Calu3 (cell line): Measurements from ENCODE around the gene FXYD6. TPM values are rescaled to one million over a fixed set of nuclear protein-coding genes. Genes with fewer than 3 reads are reported as not detected.
A peak's percentile ranks its signal among the peaks of the same experiment; 100 is the strongest.

Experiments
- BruUV-seq: library from RNA; stranded (reverse); fragments of 400-500 nt; replicated peaks from 2 replicates; lab custom pipeline; 2021; lab: Mats Ljungman, UMichigan
- CTCF ChIA-PET: fragments of 300-600 bp; sonication (Branson Sonifier 250); formaldehyde crosslinking; loops from one replicate; lab custom pipeline; 2022; ENCODE audit warnings: antibody characterized with exemption; lab: Charles Lee
- DNase-seq: peaks from one replicate; pipeline ENCODE4 v3.0.0; 2022
- H3K27ac Mint-ChIP-seq: one replicate; pipeline ENCODE4 v1.8.0; 2022; ENCODE audit warnings: mixed read lengths; ENCODE audit not compliant: unreplicated experiment
- H3K27me3 Mint-ChIP-seq: one replicate; pipeline ENCODE4 v1.8.0; 2022; ENCODE audit warnings: mixed read lengths; ENCODE audit not compliant: unreplicated experiment
- H3K36me3 Mint-ChIP-seq: one replicate; pipeline ENCODE4 v1.8.0; 2022; ENCODE audit warnings: mild to moderate bottlenecking, moderate library complexity, mixed read lengths; ENCODE audit not compliant: insufficient read depth, unreplicated experiment
- H3K4me1 Mint-ChIP-seq: one replicate; pipeline ENCODE4 v1.8.0; 2022; ENCODE audit warnings: mild to moderate bottlenecking, low read depth, mixed read lengths; ENCODE audit not compliant: unreplicated experiment
- H3K4me3 Mint-ChIP-seq: one replicate; pipeline ENCODE4 v1.8.0; 2022; ENCODE audit warnings: mild to moderate bottlenecking, low read depth, moderate library complexity, mixed read lengths; ENCODE audit not compliant: unreplicated experiment
- H3K9me3 Mint-ChIP-seq: one replicate; pipeline ENCODE4 v1.8.0; 2022; ENCODE audit warnings: low read depth, mixed read lengths; ENCODE audit not compliant: unreplicated experiment
- intact Hi-C: fragments of 100-400 bp; cut with micrococcal nuclease; formaldehyde crosslinking; loops from one replicate; pipeline ENCODE4 v1.10.0; 2022; ENCODE audit not compliant: unreplicated experiment
- total RNA-seq: library from RNA; stranded (reverse); gene quantifications from 2 replicates; pipeline ENCODE4 v1.2.3, GENCODE V29; 2022
- TF ChIP-seq, protein P1 (sequence below): fragments of 200-600 bp; IDR thresholded peaks from one replicate; pipeline ENCODE4 v1.8.0; 2022; ENCODE audit warnings: antibody characterized with exemption; ENCODE audit not compliant: unreplicated experiment

FXYD6 gene
- total RNA-seq, 1 experiment from 2014 or later: 0.61 TPM

DNA sequence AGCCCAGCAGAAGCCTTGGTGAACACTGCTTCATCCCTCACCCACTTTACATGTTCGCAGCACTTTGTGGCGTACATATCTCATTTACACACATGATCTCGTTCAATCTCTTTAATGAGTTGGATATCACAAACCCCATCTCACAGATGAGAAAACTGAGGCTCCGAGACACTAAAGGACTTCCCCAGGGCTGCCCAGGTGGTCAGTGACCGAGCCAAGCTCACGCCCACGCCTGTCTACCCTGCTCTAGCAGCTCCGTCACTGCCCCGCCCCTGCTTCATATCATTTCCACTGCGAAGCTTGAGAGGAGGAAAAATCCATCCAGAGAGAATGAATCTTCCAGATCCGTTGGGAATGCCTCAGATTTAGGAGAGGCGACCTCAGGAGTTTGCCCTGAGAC lies 67.7 kb downstream of the FXYD6 start:
- Mint-ChIP-seq H3K27ac (no peak overlapping the region), H3K4me3 (no peak overlapping the region), H3K27me3 (peaks cover 14% of the 10 kb centered on the region), H3K36me3 (no peaks in the 10 kb centered on the region), H3K4me1 (peaks cover 34% of the 10 kb centered on the region), H3K9me3 (no peaks in the 10 kb centered on the region)
- intact Hi-C loops: no loop called here
- DNase-seq: no peak
- BruUV-seq: no TSS peak
- TF ChIP-seq, protein P1, sequence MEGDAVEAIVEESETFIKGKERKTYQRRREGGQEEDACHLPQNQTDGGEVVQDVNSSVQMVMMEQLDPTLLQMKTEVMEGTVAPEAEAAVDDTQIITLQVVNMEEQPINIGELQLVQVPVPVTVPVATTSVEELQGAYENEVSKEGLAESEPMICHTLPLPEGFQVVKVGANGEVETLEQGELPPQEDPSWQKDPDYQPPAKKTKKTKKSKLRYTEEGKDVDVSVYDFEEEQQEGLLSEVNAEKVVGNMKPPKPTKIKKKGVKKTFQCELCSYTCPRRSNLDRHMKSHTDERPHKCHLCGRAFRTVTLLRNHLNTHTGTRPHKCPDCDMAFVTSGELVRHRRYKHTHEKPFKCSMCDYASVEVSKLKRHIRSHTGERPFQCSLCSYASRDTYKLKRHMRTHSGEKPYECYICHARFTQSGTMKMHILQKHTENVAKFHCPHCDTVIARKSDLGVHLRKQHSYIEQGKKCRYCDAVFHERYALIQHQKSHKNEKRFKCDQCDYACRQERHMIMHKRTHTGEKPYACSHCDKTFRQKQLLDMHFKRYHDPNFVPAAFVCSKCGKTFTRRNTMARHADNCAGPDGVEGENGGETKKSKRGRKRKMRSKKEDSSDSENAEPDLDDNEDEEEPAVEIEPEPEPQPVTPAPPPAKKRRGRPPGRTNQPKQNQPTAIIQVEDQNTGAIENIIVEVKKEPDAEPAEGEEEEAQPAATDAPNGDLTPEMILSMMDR: no peak
- CTCF ChIA-PET: interaction anchor here (0.6 to 3.0 kb wide), 7 partner anchors 9 to 382 kb away, joined by 3 to 26 read pairs (median 6); no protein-coding TSS in a partner anchor

DNA sequence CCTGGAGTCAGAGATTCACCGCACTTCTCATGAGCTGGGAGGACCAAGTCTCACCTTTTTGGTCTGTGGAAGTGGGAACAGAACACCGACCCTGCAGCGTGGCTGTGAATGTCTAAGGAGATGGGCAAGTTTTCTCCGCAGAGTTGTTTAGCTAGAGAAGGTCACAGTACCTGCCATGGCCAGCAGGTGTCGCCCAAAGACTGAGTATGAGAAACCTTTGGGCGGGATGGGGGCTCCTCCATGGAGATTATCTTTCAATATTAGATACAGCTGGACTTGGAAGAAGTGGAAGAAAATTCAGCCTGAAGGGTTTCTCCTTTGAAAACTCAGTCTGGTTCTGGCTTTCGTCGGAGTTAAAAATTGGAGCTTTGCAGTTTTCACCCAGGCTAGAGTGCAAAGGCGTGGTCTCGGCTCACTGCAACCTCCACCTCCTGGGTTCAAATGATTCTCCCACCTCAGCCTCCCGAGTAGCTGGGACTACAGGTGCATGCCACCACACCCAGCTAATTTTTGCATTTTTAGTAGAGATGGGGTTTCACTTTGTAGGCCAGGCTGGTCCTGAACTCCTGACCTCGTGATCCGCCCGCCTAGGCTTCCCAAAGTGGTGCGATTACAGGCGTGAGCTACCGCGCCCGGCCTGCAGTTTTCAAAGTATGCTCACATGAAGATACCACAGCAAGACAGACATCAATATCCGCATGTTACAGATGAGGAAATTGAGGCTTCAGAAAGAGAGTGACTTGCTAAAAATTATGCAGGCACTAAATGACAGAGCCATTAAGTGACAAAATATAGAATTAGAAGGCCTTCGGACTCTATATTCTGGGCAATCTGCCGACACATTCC lies 68.8 kb downstream of the FXYD6 start:
- intact Hi-C loops: no loop called here
- H3K9me3 Mint-ChIP-seq: no peaks in the 10 kb centered on the region
- CTCF ChIA-PET: interaction anchor here (0.8 to 3.0 kb wide), 7 partner anchors 8 to 381 kb away, joined by 4 to 26 read pairs (median 10); no protein-coding TSS in a partner anchor
- DNase-seq: peak; percentile 70
- no TSS peak for BruUV-seq
- peaks cover 23% of the 10 kb centered on the region for H3K4me1 Mint-ChIP-seq
- TF ChIP-seq, protein P1: peak; percentile 67
- no peak overlapping the region for H3K4me3 Mint-ChIP-seq
- H3K36me3 Mint-ChIP-seq: no peaks in the 10 kb centered on the region
- no peak overlapping the region for H3K27ac Mint-ChIP-seq
- peaks cover 14% of the 10 kb centered on the region for H3K27me3 Mint-ChIP-seq

DNA sequence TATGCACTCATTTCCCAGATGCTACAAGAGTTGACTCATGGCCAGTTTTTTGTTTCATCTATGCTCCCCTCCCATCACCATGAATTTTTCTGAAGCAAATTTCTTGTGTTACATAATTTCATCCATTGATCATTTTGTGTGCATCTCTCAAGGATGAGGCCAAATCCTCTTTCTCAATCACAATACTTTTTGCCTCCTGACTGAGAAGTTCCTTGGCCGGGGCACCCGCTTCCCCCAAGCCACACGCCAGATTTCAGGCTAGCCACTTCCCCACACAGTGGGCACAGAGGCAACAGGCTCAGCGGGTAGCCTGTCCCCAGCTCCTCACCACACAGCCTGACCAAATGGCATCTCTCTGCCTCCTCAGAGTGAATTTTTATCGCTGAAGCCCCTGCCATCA lies 69.6 kb downstream of the FXYD6 start:
- no peaks in the 10 kb centered on the region for H3K9me3 Mint-ChIP-seq
- H3K36me3 Mint-ChIP-seq: no peaks in the 10 kb centered on the region
- no TSS peak for BruUV-seq
- TF ChIP-seq, protein P1: no peak
- CTCF ChIA-PET: interaction anchor here (1.0 to 3.0 kb wide), 6 partner anchors 9 to 381 kb away, joined by 5 to 26 read pairs (median 10); no protein-coding TSS in a partner anchor
- intact Hi-C loops: no loop called here
- H3K27me3 Mint-ChIP-seq: peaks cover 14% of the 10 kb centered on the region
- no peak overlapping the region for H3K4me3 Mint-ChIP-seq
- DNase-seq: no peak
- no peak overlapping the region for H3K27ac Mint-ChIP-seq
- peaks cover 15% of the 10 kb centered on the region for H3K4me1 Mint-ChIP-seq

DNA sequence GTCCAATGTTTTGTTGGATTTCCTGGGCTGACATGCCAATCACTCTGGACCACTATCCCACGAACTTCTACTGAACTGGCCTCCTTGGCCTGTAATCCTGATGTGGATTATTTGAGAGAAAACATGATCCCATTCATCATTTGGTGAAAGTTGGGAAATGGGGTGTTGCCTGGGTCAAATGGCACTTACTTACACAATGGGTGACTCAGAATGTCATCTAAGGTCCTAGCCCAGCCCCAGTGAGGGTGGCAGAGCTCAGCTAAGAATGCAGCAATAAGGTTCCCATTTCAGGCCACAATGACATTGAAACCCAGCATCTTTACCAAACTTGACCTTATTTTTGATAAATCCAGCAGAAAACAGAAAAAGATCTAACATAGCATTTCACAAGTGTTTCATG lies 71.4 kb downstream of the FXYD6 start:
- Mint-ChIP-seq H3K27me3 (peaks cover 12% of the 10 kb centered on the region), H3K36me3 (no peaks in the 10 kb centered on the region), H3K4me1 (peaks cover 8% of the 10 kb centered on the region), H3K9me3 (no peaks in the 10 kb centered on the region), H3K4me3 (no peak overlapping the region), H3K27ac (no peak overlapping the region)
- CTCF ChIA-PET: interaction anchor here (0.6 kb wide), 1 partner anchor 458 kb away, joined by 5 read pairs; no protein-coding TSS in a partner anchor
- DNase-seq: no peak
- TF ChIP-seq, protein P1: no peak
- intact Hi-C loops: no loop called here
- BruUV-seq: no TSS peak
